Fibroblast of upper back skin (primary cell): ENCODE results near the gene NDUFAF3.

ENCODE experiments used
- DNase-seq: peaks from one replicate; pipeline ENCODE4 v3.0.0-alpha.2; 2013

The NDUFAF3 gene

DNA sequence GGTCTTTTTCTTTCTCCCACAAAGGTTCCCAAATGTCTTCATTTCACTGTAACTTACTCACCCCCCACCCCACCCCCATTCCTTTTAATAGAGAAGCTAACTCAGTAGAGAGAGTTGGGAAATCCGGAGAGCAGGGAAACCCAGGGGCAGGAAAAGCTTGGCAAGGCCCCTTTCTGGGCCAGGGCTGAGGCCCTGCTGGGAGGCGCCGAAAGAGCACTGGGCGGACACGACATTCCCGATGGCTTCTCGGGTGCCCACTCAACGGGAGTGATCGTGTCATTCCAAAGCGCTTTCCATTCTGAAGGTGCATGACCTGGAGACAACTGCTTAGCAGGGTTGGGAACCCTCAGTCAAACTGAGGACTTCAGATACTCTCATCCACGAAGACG lies 2.0 kb upstream of the NDUFAF3 start:
- no peak for DNase-seq

DNA sequence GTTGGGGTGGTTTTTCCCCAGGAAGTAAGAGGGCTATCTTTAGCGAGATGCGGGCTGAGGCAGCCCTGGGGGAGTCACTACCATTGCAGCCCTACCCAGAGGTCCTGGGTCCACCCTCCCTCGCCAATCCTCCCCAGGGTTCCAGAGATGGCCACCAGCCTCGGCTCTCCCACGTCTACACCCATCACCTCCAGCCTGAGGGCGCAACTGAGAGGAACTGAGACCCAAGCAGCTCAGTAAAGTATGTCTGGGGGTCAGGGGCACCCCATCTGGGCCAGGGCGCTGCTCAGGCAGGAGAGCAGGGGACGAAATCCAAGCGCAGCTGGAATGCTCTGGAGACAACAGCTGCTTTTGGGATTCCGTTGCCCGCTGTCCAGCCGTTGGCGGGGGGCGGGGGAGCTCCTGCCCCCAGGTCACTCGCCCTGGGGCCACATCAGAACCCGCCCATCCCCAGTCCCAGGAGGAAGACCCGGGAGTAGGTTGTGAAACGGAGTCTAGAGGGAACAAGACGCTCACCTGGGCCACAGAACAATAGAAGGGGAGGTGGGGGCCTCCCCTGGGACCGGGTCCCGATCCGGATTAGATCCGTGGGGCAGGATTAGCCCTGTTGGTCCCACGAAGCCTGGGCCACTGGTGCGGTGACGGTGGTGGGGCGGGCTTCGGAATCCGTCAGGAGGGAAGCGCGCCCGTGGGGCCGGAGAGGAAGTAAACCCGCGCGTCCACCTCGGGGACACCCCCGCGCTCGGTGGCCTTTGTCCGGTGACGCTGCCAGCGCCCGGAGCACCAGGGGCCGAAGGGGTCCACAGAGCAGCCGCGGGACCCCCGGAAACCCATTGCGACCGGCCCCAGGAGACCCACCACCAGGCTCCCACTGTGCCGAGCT lies 1.4 kb upstream of the NDUFAF3 start:
- DNase-seq = no peak

DNA sequence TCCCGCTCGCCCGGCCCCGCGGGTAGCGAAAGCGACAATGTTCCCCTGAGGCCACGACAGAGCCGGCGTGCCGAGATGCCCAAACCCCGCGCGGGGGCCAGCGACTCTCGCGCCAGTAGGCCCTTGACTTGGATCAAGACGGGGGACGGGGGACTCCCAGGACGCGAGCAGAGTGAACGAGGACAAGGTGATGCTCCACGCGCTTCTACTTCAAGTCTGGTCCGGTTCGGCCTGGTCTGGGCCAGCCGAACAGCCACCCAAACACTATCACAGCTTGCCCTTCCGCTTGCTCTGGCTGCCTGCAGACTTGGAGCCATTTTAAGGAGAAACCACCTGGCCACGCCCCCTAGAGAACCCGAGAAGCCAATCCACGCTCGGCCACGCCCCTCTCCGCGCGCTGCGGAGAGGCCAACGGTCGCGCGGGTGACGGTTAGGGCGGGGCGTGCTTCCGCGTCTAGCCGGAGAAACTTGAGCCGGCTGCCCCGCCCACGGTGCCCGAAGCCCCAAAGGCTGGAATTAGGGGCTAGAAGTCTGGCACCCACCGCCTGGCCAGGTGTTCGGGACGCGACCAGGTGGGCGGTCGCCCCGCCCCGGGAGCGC lies 608 bp upstream of the NDUFAF3 start:
- DNase-seq = peak; percentile 98

DNA sequence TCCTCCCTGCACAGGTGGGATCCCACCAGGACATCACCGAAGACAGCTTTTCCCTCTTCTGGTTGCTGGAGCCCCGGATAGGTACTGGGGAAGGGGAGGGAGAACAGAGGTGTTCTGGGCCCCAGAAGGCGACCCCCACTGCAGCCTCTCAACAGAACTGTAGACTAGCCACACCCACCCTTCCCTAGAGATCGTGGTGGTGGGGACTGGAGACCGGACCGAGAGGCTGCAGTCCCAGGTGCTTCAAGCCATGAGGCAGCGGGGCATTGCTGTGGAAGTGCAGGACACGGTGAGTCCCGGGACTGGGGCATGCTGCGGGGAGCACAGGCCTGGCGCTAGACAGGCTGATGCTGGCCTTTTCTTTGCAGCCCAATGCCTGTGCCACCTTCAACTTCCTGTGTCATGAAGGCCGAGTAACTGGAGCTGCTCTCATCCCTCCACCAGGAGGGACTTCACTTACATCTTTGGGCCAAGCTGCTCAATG lies 809 bp downstream of the NDUFAF3 start:
- DNase-seq = no peak

DNA sequence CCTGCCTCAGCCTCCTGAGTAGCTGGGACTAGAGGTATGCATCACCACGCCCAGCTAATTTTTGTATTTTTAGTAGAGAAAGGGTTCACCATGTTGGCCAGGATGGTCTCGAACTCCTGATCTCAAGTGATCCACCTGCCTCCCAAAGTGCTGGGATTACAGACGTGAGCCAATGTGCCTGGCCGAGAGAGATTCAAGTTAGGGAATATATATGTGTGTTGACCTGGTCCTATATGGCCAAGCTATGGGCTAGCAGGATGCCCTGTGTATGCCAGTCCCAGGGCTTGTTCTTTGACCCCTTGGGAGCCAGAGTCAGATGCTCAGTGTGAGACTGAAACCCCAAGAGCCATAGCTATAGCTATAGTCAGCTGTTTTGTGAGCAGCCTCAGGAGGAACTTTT lies 1.9 kb downstream of the NDUFAF3 start:
- DNase-seq = no peak

DNA sequence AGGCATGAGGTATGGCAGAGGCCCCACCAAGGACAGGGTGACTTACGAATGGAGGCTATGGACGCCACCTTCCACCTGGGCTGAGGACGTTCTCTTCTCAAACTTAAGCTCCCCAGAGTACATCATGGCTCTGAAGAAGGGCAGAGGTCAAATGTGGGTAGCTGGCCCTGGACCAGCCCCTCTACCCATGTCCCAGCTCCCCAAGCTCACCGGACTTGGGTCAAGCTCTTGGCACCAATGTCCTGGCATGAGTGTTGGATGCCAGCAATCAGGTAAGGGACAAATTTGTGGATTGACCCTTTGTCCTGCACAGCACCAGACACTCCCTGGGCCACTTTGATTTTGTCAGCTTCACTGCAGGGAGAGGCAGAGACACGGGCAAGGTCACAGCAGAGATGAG lies 2.5 kb downstream of the NDUFAF3 start:
- DNase-seq = no peak

DNA sequence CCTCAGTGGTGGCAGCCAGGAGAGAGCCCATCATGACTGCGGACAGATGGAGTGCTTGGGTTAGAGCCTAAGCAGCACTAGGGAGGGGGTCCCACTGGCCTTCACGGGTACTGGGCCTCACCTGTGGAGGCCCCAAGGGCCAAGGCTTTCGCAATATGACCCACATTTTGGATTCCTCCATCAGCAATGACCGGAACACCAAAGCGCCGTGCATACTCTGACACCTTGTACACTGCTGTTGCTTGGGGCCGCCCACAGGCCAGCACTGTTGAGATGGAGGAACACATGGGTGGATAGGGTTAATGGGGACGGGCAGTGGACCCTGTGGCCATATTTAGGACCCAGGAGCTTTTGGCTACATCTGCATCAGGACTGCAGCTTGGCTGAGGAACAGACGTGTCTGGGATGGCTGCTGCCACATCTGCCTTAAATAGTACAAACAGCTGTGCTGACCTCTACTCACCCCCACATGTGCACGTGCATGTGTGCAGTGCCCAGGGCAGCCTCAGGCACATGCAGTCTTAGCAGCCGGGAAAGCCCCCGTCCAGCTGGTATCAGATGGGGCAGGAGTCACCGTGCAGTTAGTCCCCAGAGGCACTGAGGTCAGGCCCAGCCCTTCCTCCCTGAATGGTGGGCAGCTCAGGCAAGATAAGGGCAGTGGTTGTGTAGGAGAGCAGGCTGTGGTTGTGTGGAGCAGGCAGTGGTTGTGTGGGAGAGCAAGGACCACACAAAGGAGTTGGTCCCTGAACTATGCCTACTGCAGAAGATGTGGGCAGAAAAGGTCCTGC lies 3.3 kb downstream of the NDUFAF3 start:
- DNase-seq = no peak

DNA sequence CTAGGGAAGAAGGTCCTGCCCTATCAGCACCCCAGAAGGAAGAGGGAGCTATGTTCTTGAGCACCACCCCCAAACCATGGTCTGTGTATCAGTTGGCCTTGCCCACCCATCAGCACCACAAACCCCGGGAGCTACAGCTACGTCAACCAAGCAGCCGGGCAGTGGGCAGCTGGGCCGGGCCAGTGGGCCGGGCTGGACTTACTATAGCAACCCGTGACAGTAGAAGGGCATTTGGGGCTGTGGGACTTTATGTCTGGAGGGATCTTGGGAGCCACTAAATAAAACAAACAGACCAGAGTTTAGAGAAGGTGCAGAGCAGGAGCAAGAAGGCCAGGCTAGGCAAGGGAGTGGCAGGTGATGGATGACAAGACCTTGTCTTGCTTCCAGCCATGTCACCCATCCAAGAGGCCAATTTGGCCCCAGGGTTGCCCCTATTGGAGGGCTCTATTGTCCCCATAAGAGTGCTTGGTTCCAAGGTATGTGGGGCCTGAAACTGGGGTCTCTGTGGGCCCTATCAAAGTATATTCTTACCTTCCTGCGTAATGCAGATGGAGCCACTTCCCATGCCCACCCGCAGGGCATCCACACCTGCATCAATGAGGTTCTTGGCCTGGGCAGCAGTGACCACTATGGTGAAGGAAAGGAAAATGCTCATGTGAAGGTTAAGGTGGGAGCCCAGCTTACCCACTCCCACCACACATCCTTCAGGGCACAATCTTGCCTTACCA lies 4.0 kb downstream of the NDUFAF3 start:
- DNase-seq = no peak

DNA sequence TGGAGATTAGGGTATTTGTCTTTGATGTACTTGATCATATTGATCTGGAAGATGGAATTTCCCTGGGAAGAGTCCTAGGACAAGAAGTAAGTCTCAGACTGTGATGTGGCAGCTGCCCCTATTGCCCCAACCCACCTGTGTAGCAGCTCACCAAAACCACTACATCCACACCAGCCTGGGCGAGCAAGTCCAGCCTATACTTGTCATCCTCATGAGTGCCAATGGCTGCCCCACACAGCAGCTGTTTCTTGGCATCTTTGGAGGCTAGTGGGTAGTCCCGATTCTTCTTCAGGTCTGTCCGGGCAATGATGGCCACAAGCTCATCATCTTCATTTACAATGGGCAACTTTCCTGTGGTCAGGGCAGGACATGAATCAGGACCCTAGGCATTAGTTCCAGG lies 4.6 kb downstream of the NDUFAF3 start:
- no peak for DNase-seq

DNA sequence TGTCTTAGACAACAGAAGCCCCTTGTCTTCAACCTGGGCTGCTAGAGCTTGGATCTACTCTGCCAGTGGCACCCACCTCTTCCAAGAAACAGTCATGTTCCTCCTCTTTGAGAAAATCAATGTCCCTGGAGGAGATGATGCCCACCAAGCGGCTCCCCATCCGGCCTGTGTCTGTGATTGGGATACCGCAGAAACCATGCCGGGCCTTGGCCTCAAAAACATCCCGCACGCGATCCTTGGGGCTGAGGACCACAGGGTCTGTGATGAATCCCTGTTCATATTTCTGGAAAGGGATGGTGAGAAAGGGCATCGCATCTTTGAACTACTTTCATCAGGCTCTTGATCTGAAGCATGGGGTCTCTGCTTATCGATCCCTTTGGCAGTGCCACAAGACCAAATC lies 5.7 kb downstream of the NDUFAF3 start:
- no peak for DNase-seq

DNA sequence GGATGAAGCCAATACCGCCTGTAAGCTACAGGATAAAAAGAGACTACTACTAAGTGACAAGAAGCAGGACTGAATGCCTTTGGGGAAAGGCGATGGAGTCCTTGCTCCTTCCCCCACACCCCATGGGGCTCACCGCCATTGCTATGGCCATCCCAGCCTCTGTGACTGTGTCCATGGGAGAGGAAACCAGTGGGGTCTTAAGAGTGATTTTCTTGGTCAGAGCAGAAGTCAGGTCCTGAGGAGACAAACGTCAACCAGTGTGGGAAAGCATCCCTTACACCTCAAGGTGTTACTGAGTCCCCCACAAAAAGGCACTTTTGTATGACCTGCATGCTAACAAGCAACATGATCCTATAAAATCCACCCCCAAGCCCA lies 6.4 kb downstream of the NDUFAF3 start:
- DNase-seq = no peak

DNA sequence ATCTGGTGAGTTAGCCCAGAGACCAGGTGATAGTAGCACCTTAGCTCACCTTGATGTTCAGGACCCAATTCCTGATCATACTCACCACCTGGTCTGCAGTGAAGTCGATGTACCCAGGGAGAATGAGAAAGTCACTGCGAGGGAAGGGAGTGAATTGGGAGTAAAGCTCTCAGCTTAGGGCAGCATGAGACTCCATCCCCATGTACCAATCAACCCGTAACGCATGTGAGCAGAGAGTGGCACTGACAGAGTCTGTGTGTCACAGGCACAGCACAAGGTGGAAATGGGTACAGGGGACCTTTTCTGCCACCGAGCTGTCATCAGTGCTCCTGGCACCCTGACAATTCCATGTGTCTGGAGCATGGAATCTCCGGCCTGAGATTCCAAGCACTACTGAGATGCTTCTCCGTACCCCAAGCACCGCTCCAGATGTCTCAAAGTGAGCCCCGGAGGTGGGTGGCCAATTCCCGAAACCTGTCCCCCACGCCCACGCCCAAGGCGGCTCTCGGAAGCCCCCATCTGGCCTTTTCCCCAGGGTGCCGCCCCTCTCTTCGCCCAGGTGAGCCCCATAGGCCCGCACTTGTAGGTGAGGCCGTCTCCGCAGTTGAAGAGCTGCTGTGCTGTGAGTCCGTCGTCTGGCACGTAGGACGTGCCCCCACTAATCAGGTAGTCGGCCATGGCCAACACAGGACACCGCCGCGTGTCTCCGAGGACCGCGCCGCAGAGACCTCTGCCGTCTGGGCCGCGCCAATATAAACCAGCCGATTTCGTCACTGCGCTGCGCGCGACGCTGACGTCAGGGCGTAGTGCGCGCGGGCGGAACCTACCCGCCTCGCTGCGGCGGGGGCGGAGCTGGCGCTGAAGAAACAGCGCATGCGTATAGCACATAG lies 7.0 kb downstream of the NDUFAF3 start, which contains the start of gene IMPDH2:
IMPDH2 (minus strand) TSS at position 726 of the 890 bp plus-strand sequence; CDS start at position 678, 48 bp downstream.
- peak; percentile 91 for DNase-seq

DNA sequence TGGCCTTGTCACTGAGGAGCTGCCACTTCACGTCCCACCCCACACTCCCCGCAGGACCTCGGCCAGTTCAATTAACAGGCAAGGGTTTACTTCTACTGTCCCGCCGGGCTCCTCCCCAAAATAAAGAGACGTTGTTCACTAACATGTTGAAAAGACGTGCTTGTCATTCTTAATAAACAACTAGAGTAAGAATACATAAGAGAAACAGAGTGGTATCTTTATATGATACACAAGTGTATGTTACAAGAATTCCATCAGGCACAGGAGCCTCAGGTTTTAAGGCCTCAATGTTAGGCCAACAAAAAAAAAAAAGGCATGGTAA lies 7.6 kb downstream of the NDUFAF3 start:
- DNase-seq = no peak

DNA sequence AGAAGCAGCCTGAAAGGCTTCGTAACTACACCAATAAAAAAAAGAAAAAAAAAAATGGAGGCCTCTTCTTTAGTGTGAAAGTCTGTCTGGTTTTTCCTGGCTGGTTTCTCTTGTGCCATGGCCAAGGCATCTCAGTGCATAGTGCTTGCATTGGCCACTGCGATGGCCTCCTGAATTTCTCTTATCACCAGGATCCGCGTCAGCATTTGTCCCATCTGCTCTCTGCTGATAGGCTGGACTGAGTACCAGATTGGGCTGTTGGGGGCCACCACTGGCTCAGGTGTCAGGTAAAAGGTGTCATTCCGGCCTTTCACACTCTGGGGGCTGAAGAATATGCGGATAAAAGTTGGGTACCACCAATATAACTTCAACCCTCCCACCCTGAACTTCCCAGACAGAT lies 8.4 kb downstream of the NDUFAF3 start:
- no peak for DNase-seq

DNA sequence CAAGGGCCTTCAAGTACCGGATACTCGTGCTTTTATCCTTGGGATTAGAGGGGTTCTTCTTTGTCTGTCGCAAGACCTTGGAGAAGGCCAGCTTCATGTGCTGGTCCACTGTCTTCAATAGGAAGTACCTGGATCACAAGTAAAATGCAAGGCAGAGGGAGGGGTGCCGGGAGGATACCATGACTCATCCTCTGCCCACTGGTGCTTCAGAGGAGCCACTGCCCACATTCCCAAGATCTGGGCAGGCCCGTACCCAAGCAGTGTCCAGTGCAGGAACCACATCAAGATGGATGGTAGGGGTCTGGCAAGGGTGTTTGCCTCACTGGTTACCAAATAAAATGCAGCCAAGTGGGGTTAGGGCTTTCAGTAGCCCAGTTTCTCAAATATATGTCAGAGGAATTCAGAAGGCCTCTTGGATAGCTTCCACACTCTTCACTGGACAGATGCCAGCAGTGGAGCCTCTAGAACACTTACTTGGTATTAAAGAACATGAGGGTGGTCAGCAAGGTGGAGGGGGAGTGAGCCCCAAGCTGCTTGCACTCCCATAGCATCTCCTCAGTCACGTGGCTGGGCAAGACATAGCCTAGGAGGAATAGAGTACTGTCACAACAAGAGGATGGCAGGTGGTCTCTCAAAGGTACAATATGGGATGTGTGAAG lies 10.9 kb downstream of the NDUFAF3 start:
- no peak for DNase-seq

DNA sequence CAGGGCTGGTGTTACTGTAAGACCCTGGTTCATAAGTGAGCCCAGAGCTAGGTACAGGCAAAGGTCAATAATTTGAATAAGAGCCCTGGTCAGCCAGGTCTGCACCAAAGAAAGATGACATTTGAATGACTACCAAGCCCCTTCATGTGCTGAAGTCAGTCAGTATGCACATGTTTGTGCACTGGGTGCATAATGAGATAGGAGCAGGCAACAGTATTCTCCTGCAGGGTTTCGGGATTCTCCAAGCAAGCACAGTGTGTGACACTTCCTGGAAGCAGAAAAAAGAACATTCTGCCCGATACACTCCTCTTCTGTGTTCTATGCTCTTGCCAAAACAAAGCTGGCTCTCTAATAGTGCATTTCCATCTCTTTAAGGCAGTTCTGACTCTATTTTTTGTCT lies 12.7 kb downstream of the NDUFAF3 start:
- no peak for DNase-seq

DNA sequence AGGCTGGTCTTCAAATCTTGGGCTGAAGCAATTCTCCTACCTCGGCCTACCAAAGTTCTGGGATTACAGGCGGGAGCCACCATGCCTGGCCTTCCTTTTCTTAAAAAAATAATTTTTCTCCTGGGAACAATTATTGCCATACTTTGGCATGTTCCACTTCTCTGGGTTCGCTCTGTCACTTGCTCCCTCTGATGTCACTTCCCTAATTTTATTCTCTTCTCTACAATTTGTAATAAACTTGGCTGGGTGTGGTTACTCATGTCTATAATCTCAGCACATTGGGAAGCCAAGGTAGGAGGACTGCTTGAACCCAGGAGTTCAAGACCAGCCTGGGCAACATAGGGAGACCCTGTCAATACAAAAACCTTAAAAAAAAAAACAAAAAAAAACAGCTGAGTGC lies 13.4 kb downstream of the NDUFAF3 start:
- no peak for DNase-seq

DNA sequence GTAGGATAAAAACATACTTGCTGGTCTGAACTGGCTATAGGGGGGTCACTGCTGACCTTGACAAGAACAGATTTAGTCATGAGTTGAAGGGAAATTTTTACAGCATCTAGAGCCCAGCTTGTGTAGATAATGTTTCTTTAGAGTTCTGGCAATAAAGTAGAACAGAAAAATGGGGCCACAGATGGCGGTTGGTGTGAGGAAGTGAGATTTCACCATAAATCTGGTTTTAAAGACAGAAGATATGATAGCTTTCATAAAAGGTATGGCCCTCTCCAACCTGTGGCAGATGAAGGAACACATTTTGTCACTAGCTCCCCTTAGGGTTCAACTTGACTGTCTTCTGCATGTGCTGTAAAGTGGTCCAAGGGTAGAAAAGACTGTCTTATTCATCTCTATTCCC lies 31.6 kb downstream of the NDUFAF3 start:
- DNase-seq = no peak

DNA sequence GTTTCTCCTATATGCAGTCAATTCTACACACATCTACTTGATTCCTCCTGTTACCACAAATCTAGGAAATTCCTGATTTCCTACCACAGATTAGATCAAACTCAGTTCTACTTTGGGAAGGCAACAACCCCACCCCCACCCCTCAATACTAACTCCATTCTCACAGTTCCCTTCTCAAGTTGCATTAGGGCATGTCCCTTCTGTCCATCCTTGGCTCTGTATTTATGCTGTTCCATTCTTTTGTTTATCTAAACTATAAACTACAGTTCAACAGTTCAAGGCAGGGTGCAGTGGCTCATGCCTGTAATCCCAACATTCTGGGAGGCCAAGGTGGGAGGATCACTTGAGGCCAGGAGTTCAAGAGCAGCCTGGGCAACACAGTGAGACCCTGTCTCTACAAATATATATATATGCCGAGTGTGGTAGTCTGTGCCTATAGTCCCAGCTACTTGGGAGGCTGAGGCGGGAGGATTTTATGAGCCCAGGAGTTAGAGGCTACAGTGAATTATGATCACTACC lies 32.5 kb downstream of the NDUFAF3 start:
- DNase-seq = no peak

DNA sequence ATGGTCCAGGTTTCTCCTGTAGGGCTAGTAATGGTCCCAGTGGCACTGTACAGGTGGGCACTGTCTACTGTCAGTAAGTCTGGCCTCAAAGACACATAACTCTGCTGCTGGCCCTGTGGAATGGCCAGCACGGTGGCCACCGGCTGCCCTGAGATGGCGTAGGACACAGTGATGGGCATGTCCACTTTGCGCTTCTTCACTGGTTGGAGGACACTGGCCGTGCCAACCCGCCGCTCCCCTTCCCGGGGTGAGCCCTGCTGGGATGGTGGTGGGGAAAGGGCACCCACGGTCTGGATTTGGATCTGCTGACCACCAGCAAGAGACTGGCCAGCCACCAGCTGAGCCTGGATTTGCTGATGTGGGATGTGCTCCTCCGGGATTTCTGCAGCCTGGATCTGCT lies 35.3 kb downstream of the NDUFAF3 start:
- no peak for DNase-seq

DNA sequence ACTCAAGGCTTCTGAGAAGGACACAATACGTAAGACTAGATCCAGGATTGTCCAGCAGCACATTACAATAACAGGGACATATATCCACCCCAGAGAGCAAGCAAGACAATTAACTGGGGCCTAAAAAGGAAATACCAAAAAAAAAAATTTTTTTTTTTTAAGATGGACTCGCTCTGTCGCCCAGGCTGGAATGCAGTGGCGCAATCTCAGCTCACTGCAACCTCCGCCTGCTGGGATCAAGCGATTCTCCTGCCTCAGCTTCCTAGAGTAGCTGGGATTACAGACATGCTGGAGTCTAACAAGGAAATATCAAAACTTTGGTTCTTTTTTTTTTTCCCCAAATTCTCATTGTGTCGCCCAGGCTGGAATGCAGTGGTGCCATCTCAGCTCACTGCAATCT lies 36.1 kb downstream of the NDUFAF3 start:
- DNase-seq = no peak
